Occipital lobe (tissue), 2 donors: ENCODE data around the gene STK11. TPM values are rescaled to one million over a fixed set of nuclear protein-coding genes. Genes with fewer than 3 reads are reported as not detected.
"Not testable (repeated sequence)": the region's sequence is repeated elsewhere in the genome, so short reads cannot be mapped to it uniquely, and the experiment has no call there.

Source experiments
- DNase-seq: peaks from one replicate; lab custom pipeline; 2025; lab: John Stamatoyannopoulos, UW
- total RNA-seq: library from RNA; depleted of rRNA; stranded (reverse); fragments of >200 nt; gene quantifications from one replicate; pipeline ENCODE4 v1.2.3, GENCODE V29; 2014

Gene STK11
- total RNA-seq, 1 donor from 2014 or later = 49.0 TPM

DNA sequence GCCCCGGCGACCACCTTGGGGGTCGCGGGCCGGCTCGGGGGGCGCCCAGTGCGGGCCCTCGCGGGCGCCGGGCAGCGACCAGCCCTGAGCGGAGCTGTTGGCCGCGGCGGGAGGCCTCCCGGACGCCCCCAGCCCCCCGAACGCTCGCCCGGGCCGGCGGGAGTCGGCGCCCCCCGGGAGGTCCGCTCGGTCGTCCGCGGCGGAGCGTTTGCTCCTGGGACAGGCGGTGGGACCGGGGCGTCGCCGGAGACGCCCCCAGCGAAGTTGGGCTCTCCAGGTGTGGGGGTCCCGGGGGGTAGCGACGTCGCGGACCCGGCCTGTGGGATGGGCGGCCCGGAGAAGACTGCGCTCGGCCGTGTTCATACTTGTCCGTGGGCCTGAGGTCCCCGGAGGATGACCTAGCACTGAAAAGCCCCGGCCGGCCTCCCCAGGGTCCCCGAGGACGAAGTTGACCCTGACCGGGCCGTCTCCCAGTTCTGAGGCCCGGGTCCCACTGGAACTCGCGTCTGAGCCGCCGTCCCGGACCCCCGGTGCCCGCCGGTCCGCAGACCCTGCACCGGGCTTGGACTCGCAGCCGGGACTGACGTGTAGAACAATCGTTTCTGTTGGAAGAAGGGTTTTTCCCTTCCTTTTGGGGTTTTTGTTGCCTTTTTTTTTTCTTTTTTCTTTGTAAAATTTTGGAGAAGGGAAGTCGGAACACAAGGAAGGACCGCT lies 729 bp downstream of the STK11 start:
- DNase-seq = no peak

DNA sequence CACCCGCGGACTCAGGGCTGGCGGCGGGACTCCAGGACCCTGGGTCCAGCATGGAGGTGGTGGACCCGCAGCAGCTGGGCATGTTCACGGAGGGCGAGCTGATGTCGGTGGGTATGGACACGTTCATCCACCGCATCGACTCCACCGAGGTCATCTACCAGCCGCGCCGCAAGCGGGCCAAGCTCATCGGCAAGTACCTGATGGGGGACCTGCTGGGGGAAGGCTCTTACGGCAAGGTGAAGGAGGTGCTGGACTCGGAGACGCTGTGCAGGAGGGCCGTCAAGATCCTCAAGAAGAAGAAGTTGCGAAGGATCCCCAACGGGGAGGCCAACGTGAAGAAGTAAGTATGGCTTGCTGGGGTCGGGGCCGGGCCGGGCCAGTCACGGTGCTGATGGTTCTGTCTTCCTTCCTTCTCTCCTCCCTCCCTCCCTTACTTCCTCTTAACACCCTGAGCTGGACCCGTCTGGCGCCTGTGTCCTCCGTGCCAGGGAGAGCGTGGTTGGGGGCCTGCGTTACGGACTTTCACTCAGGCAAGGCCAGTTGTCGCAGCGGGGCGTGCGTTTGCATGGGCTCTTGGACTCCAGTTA lies 1.4 kb downstream of the STK11 start:
- DNase-seq = no peak

DNA sequence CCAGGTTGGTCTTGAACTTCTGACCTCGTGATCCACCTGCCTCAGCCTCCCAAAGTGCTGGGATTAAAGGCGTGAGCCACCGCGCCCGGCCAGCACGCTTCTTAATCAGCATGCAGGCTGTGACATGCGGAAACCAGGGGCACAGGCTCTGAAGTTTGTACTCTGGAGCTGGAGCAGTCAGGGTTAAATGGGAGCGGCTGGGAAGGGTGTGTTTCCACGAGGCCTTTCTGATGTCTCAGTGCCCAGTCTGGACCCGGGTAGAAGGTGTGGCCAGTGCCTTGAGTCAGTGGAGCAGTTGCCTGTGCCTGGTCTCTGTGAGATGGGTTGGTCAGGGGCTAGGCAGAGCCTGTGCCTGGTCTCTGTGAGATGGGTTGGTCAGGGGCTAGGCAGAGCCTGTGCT lies 3.3 kb downstream of the STK11 start:
- not testable (repeated sequence) for DNase-seq

DNA sequence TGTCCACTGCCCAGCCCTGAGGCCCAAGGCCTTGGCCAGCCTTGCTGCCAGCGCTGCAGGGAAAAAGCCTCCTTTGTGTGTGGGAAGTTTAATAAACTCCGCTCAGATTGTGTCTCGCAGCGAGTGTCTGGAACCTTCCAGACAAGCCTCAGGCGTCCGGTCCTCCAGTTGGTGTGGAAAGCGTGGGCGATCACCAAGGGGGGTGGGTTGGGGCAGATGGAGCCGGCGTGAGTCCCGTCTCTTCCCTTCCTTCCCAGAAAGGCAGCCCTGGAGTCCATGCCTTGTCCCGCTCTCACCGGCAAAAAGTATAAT lies 4.6 kb downstream of the STK11 start:
- DNase-seq = no peak

DNA sequence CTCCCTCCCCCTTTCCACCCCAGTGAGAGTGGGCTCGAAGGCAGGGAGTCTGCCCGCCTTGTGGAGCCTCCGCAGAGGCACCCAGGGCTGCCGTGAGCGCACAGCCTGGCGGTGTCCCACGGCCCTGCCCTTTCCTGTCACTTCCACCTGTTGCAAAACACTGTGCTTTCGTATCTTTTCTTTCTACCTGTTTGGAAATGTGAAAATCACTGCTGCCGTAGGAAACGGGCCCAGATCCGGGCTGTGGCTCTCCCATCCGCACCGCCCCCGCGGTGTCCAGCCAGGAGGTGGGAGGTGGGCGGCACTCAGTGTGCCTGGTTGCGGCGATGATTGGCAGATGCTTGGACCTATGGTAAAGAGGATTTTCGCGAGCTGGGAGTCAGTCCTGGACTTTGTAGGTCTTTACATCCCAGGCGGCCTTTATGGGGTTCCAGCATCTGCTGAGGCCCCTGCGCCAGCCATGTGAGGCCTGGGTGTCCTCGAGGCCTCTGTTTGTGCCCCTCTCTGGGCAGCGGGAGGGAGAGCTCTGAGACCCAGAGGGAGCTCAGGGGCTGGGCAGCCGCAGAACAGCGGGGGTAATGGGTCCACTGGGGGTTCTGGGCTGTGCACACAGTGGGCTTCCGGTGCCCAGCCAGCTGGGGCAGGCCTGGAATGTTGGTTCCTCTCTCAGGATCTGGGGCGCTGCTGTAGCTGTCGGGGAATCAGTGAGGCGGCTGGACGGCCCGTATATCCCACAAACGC lies 6.1 kb downstream of the STK11 start:
- no peak for DNase-seq

DNA sequence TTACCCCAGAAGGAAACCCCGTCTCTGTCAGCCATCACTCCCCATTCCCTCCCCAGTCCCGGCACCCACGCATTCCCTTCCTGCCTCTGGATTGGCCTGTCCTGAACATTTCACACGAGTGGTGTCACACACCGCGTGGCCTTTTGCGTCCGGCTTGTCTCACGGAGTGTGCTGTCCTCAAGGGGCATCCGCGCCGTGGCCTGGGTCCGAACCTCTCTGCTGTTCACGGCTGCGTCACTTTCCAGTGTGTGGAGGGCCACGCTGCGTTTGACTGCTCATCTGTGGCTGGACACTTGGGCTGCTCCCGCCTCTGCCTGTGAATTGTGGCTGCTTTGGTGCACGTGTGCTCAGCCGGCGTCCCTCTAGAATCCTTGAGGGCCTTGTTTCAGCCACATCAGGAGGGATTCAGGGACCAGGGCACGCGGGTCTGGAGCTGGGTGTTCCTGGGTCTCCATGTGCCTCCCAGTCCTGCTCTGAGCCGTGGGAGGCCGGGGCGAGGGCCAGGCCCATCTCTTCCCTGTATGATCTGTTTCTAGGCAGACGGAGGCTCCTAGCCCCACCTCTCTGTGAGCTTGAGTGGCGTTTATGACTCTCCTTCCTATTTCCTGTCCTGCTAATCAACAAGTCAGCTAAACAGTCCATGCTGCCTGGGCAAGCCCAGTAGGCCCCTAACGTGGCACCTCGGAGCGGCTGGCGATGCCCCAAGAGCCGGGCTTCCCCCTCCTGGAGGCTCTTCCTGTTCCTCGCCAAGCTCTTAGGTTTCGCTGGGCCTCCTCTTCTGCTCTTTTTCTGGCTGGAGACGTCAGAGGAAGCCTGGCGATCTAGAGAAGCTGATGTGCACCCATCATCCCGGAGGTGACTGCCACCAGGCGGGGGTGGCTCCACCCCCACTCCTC lies 8.1 kb downstream of the STK11 start:
- peak; percentile 61 for DNase-seq

DNA sequence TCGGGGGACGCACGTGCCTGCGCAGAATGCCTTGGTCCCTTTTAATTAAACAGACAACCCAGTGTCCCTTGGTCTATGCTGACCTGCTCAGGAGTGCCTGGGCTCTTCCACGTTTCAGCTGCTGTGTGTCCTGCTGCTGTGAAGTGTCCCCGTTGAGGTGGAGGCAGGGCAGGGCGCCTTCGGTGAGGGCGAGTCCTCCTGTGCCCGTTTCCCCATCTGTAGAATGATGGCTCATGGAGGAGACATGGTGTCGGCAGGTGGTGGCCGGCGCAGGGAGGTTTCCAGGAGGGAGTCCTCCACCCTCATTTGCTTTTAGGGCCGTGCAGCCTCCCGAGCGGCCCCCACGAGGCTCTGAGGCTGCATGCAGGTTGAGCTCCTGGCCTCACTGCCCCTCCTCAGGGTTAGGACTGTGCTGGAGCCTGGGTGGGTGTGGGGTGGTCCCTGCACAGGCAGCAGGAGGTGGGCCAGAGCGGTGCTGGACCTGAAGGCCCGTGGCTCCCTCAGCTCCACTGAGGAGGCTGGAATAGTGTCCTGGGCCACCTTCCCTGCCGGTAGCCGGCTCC lies 8.8 kb downstream of the STK11 start:
- DNase-seq = no peak

DNA sequence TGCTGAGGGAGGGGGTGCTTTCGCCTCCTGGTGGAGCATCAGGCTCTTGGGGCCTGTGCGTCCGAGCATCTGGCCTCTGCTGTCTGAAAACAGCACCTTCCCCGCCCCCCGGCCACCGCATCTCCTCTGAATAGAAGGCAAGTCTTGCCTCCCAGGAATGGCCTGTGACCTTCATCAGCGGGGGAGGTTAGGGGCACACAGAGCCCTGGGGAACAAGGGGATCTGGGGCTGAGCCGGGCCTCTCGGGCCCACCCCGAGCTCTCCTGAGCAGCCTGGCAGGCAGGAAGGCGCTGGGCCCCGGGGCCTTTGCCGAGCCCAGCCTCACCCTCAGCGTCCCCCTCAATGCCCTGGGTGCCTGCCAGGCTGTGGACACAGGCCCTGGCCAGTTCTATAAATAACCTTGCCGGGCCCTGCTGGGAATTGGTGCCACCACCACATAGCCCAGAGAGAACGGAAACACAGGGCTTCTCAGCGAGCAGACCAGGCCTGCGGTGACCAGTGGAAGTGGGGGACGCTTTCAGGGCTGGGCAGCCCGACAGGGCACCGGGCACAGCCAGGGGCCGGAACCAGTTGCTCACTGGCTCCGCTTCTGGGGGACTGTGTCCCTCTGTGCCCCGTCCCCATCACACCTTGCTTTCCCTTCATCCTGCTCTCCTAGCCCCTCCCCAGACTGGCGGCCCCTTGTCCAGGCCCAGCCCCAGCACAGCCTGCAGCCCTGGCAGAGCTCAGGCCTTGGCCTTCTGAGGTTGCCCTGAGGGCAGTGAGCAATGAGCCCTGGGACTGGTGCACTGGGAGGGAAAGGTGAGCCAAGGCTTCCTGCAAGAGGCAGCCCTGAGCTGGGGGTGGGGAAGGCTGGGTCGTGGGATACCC lies 9.5 kb downstream of the STK11 start:
- no peak for DNase-seq

DNA sequence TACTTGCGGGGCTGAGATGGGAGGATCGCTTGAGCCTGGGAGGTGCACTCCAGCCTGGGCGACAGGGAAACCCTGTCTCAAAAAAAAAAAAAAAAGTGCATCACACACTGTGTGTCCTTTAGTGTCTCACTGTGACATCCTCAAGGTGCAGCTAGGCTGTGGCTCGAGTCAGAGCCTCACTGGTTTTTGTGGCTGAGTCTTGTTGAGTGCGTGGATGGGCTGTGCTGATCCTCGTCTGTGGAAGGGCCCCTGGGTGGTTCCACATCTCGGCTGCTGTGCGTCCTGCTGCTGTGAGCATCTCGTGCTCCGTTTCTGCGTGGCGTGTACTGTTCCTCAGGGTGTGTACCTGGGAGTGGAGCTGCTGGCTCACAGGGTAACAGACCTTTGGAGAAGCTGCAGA lies 11.2 kb downstream of the STK11 start:
- DNase-seq = no peak

DNA sequence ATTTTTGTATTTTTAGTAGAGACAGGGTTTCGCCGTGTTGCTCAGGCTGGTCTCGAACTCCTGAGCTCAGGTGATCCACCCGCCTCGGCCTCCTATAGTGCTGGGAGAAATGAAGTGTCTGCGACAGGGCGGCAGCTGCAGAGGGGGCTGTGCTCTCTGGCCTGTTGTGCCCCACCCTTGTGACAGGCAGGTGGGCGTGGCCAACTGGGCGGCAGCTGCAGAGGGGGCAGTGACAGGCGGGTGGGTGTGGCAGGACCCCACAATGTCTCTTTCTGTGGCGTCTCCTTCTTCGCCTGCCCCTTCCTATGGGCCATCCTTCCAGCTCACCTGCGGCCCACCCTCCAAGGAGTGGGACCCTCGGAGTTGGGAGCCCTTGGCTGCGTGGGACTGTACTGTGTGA lies 11.8 kb downstream of the STK11 start:
- DNase-seq = no peak

DNA sequence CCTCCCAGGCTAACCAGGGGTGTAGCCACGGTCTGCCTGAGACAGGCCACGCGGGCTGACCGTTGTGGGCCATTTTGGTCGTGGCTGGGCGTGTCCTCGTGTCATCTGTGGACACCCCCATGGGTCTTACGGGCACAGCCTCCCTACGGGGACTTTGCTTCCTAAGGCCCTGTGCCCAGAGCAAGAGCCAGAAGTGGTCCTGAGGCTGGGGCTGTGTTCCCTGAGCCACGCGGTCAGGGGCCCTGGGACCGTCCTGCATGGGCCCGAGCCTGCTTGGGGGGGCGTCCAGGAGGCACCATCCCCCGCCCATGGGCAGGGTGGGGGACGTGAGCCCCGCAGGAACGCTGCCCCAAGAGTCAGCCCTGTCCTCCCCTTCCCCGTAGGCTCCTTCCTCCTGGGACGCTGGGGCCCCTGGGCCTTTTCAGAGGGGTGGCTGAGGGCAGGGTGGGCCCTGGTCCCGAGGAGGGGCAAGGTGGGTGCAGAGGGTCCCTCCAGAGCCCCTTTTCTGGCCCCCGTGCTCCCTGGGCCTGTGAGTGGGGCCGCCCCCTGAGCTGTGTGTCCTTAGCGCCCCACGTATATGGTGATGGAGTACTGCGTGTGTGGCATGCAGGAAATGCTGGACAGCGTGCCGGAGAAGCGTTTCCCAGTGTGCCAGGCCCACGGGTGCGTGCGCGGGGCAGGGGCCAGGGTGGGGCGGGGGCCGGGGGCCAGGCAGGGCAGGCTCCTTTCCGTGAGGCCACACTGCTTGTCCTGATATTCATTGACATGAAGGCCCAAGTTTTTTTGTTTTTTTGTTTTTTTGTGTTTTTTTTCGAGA lies 13.4 kb downstream of the STK11 start:
- DNase-seq = no peak

DNA sequence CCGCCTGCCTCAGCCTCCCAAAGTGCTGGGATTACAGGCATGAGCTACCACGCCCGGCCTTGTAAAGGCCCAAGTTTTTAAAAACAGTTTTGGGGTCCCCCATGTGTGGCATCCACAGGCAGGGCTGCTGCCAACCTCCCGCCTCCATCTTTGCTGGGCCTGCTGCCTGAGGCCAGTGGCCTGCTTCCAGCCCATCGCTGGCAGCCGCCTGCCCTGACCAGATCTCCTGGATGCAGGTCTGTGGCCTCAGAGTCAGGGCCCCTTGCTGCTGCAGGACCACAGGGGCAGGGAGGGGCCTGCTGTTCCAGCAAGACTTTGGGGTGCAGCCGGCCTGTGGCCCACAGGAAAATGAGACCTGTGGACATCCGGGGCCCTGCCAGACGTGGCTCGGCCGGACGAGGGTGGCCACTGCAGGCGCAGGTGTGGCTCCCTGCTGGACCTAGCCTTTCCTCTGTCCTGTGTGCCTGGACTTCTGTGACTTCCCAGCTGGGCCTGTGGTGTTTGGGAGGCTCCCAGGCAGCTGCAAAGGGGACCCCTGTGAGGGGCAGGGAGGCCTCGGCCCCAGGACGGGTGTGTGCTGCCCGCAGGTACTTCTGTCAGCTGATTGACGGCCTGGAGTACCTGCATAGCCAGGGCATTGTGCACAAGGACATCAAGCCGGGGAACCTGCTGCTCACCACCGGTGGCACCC lies 14.4 kb downstream of the STK11 start:
- DNase-seq = no peak

DNA sequence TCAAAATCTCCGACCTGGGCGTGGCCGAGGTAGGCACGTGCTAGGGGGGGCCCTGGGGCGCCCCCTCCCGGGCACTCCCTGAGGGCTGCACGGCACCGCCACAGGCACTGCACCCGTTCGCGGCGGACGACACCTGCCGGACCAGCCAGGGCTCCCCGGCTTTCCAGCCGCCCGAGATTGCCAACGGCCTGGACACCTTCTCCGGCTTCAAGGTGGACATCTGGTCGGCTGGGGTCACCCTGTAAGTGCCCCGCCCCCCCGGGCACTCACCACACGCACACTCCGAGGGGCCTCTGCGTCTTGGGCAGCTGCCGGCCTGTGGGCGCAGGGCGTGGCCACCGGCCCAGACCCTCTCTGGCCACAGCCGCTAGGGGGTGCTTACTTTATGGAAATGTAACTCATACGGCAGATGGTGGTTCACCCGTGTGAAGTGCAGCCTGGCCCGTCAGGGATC lies 14.9 kb downstream of the STK11 start:
- DNase-seq = no peak

DNA sequence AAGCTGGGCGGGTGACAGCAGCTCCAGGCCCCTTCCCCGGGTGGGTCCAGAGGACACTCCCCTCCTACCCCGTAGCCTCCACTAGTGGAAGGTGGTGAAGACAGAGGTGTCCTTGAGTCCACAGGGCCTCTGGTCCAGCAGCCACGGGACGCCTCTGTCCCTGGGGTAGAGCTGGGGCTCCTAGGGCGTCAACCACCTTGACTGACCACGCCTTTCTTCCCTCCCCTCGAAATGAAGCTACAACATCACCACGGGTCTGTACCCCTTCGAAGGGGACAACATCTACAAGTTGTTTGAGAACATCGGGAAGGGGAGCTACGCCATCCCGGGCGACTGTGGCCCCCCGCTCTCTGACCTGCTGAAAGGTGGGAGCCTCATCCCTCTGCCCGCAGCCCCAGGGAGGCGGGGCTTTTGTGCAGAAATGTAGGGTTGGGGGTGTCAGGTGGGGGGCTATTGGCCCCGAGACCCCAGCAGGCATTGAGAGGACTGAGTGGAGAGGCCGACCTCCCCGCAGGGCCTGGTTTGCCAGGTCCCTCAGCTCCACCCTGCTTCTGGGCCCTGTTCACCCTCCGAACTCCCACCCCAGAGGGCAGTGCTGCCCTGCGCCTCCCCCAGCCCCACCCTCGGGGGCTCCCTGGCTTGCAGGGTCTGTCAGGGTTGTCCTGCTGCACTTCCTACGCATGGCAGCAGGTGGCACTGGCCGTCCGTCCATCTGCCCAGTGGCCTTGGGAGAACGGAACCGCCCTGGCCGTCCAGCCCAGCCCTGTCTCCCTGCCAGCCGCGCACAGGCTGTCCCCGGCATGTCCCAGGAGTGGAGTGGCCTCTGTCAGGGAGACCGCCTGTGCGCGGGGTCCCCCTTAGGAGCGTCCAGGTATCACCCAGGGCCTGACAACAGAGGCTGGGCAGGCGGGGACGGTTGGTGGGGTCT lies 15.7 kb downstream of the STK11 start:
- no peak for DNase-seq

DNA sequence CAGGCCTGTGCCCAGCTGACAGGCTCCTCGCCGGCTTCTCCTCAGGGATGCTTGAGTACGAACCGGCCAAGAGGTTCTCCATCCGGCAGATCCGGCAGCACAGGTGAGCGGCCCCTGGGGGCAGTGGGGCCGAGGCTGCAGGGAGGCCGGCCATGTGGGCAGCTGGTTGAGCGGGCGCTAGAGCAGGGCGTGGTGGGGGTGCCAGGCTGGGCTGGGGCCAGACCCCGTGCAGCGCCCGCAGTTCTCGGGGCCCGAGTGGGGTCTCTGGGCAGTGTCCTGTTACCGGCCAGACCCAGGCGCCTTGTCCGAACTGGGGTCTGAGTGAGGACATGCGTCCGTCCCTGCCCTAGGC lies 16.3 kb downstream of the STK11 start:
- DNase-seq = no peak

DNA sequence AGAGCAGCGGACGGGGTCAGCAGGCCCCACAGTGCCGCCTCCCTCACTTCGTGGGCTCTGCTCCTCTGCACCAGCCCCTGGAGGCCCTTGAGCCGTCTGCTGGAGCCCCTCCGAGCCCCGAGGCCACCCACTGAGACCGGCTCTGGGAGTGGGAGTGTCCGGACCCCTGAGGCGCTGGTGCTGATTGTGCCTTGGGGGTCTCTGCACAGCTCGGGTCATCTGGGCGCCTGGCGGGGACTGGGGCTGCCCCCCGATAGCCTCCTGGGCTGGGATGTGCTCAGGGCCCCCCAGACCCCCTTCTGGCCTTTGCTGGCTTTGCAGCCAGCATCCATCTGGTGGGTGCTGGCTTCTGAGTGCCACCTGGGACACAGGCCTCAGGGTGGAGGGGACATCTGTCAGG lies 16.8 kb downstream of the STK11 start:
- DNase-seq = no peak

DNA sequence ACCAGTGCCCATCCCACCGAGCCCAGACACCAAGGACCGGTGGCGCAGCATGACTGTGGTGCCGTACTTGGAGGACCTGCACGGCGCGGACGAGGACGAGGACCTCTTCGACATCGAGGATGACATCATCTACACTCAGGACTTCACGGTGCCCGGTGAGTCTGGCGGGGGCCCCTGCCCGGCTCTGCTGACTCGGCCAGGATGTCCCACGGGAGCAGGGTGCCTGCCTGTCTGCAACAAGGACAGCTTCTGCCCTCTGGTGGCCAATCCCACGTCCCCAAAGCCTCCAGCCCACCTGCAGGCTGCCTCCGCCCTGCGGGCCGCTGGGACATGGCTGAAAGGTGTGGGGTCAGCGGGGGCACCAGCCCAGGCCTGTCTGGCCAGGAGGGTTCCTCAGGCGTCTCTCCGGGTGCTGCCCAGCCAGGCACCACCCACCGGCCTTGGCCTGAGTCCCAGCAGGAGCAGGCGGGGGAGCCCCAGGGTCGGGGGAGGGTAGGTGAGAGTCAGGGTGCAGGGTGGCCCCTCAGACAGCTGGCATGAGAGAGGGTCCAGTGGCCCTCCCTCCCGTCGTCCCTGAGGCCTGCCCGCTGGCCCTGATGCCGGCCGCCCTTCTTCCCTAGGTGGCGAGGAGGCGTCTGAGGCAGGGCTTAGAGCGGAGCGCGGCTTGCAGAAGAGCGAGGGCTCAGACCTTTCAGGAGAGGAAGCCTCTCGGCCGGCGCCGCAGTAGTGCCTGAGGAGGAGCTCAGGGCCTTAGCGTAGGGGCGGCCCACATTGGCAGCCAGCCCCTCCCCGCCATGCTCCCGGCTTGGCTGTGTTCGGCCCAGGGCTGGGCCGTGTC lies 17.7 kb downstream of the STK11 start:
- DNase-seq = no peak
